BJ (cell line): ENCODE measurements around the gene TCL1B. TPM values are rescaled to one million over a fixed set of nuclear protein-coding genes. Genes with fewer than 3 reads are reported as not detected.

Experiments used
- CTCF ChIA-PET: fragments of 350-600 bp; formaldehyde crosslinking; extraction: SDS; loops from one replicate; lab custom pipeline; 2021; ENCODE audit warnings: antibody characterized with exemption, inconsistent platforms; lab: Yijun Ruan, JAX
- POLR2A ChIA-PET: fragments of 300-600 bp; sonication (Branson Sonifier 250); formaldehyde crosslinking; extraction: SDS; loops from one replicate; lab custom pipeline; 2021; ENCODE audit warnings: antibody characterized with exemption; lab: Charles Lee
- DNase-seq: peaks from one replicate; pipeline ENCODE4 v3.0.0-alpha.2; 2011; ENCODE audit warnings: low read depth
- H3K27me3 ChIP-seq: 2 replicates; pipeline ENCODE4 v1.6.0; 2011; ENCODE audit warnings: low read length; ENCODE audit not compliant: control insufficient read depth, insufficient read depth
- H3K36me3 ChIP-seq: 2 replicates; pipeline ENCODE4 v1.5.1; 2011; ENCODE audit warnings: low read length; ENCODE audit not compliant: control insufficient read depth, insufficient read depth
- H3K4me3 ChIP-seq: 2 replicates; pipeline ENCODE4 v1.5.1; 2011; ENCODE audit warnings: low read depth, mild to moderate bottlenecking, control low read depth, low read length
- CTCF ChIP-seq: IDR thresholded peaks from 2 replicates; pipeline ENCODE4 v1.5.1; 2011; ENCODE audit warnings: low read depth, mild to moderate bottlenecking, control low read depth, inconsistent platforms, low read length, moderate library complexity; ENCODE audit not compliant: insufficient read depth
- polyA plus RNA-seq: library from polyadenylated mRNA; depleted of rRNA; stranded (reverse); fragments of >200 nt; gene quantifications from 2 replicates; pipeline ENCODE4 v1.2.3, GENCODE V29; 2011

Gene TCL1B
- polyA plus RNA-seq, 1 experiment = not detected

- Histone ChIP-seq H3K4me3 (no peak overlapping the region), H3K27me3 (no peaks in the 10 kb centered on the region), H3K36me3 (no peaks in the 10 kb centered on the region)
- DNase-seq = no peak
- ChIA-PET CTCF (no interaction called here), POLR2A (no interaction called here)
- no peak for TF ChIP-seq CTCF
These were observed 23.9 kb downstream of the TCL1B start for GRCh38 chr14:95710106-95710505.

GRCh38 chr14:95711476-95712176 is 25.4 kb downstream of the TCL1B start:
- ChIA-PET CTCF (no interaction called here), POLR2A (no interaction called here)
- no peak for TF ChIP-seq CTCF
- H3K4me3 ChIP-seq = no peak overlapping the region
- DNase-seq = no peak
- no peaks in the 10 kb centered on the region for H3K36me3 ChIP-seq
- H3K27me3 ChIP-seq = no peaks in the 10 kb centered on the region

- POLR2A ChIA-PET = no interaction called here
- no peak for TF ChIP-seq CTCF
- H3K4me3 ChIP-seq = no peak overlapping the region
- no peaks in the 10 kb centered on the region for H3K27me3 ChIP-seq
- H3K36me3 ChIP-seq = no peaks in the 10 kb centered on the region
- DNase-seq = no peak
- CTCF ChIA-PET = no interaction called here
These were observed 26.2 kb downstream of the TCL1B start for GRCh38 chr14:95712398-95712797.

GRCh38 chr14:95713596-95714371 is 27.6 kb downstream of the TCL1B start, which contains the start of gene TCL1A:
TCL1A (minus strand) TSS chr14:95714125; CDS start chr14:95714066, 59 bp downstream.
- CTCF ChIA-PET = no interaction called here
- Histone ChIP-seq H3K27me3 (no peaks in the 10 kb centered on the region), H3K36me3 (no peaks in the 10 kb centered on the region), H3K4me3 (no peak within 1 kb of the TSS)
- POLR2A ChIA-PET = no interaction called here
- no peak for TF ChIP-seq CTCF
- no peak for DNase-seq

- CTCF ChIA-PET = no interaction called here
- H3K36me3 ChIP-seq = no peaks in the 10 kb centered on the region
- no peak for TF ChIP-seq CTCF
These were observed 36.4 kb downstream of the TCL1B start for GRCh38 chr14:95722525-95723190.

More at GRCh38 chr14:95722525-95723190, 36.4 kb downstream of the TCL1B start:
- H3K27me3 ChIP-seq = no peaks in the 10 kb centered on the region
- POLR2A ChIA-PET = no interaction called here
- DNase-seq = no peak
- H3K4me3 ChIP-seq = no peak overlapping the region
